Loucy (cell line): ENCODE data around the gene MOG.
A peak's percentile ranks its signal among the peaks of the same experiment; 100 is the strongest.

Experiments used
- H2AFZ ChIP-seq: fragments of 200-600 bp; sonication (generic); 2 replicates; pipeline ENCODE4 v1.6.0; 2016; ENCODE audit warnings: antibody characterized with exemption, mild to moderate bottlenecking, low read length, moderate library complexity
- H3F3A ChIP-seq: fragments of 200-600 bp; 2 replicates; pipeline ENCODE4 v1.6.0; 2016; ENCODE audit warnings: antibody characterized with exemption, low read depth, mild to moderate bottlenecking
- H3K27me3 ChIP-seq: fragments of 200-600 bp; sonication (generic); 2 replicates; pipeline ENCODE4 v1.6.1; 2014; ENCODE audit warnings: low read length, mild to moderate bottlenecking; ENCODE audit not compliant: insufficient read depth, poor library complexity, severe bottlenecking
- H3K36me3 ChIP-seq: fragments of 200-600 bp; sonication (generic); 2 replicates; pipeline ENCODE4 v1.6.1; 2016; ENCODE audit warnings: low read length; ENCODE audit not compliant: insufficient read depth
- H3K4me1 ChIP-seq: fragments of 200-600 bp; sonication (generic); 2 replicates; pipeline ENCODE4 v1.5.1; 2014; ENCODE audit warnings: low read length, mild to moderate bottlenecking; ENCODE audit not compliant: insufficient read depth, poor library complexity, severe bottlenecking
- H3K4me2 ChIP-seq: fragments of 200-600 bp; sonication (generic); 2 replicates; pipeline ENCODE4 v1.6.0; 2014; ENCODE audit warnings: antibody characterized with exemption, low read length, low read depth, mild to moderate bottlenecking; ENCODE audit not compliant: poor library complexity, severe bottlenecking
- H3K4me3 ChIP-seq: fragments of 200-600 bp; sonication (generic); 2 replicates; pipeline ENCODE4 v1.5.1; 2014; ENCODE audit warnings: low read length, mild to moderate bottlenecking, mixed read lengths; ENCODE audit not compliant: poor library complexity, severe bottlenecking
- H3K79me2 ChIP-seq: fragments of 200-600 bp; sonication (generic); 2 replicates; pipeline ENCODE4 v1.6.1; 2014; ENCODE audit warnings: low read length; ENCODE audit not compliant: insufficient read depth
- H3K9ac ChIP-seq: fragments of 200-600 bp; sonication (generic); 2 replicates; pipeline ENCODE4 v1.6.0; 2014; ENCODE audit warnings: mild to moderate bottlenecking, low read depth, low read length, moderate library complexity; ENCODE audit not compliant: poor library complexity, severe bottlenecking
- H3K9me2 ChIP-seq: fragments of 200-600 bp; sonication (generic); replicated peaks from 2 replicates; pipeline ENCODE4 v1.6.1; 2016; ENCODE audit warnings: low read depth, low read length, mixed read lengths
- H3K9me3 ChIP-seq: fragments of 200-600 bp; sonication (generic); 2 replicates; pipeline ENCODE4 v1.6.1; 2014; ENCODE audit warnings: mild to moderate bottlenecking, antibody characterized with exemption, low read length, low read depth; ENCODE audit not compliant: insufficient read depth
- H4K20me1 ChIP-seq: fragments of 200-600 bp; sonication (generic); 2 replicates; pipeline ENCODE4 v1.6.0; 2014; ENCODE audit warnings: antibody characterized with exemption, low read length, mild to moderate bottlenecking; ENCODE audit not compliant: insufficient read depth, poor library complexity, severe bottlenecking
- CTCF ChIP-seq: fragments of 200-600 bp; sonication (generic); conservative IDR thresholded peaks from 2 replicates; pipeline ENCODE4 v1.5.1; 2014; ENCODE audit warnings: mild to moderate bottlenecking, antibody characterized with exemption, low read length
- EZH2phosphoT487 ChIP-seq: fragments of 200-600 bp; IDR thresholded peaks from 2 replicates; pipeline ENCODE4 v1.6.1; 2018; ENCODE audit warnings: antibody characterized with exemption, mild to moderate bottlenecking, moderate library complexity, borderline replicate concordance

The MOG gene

DNA sequence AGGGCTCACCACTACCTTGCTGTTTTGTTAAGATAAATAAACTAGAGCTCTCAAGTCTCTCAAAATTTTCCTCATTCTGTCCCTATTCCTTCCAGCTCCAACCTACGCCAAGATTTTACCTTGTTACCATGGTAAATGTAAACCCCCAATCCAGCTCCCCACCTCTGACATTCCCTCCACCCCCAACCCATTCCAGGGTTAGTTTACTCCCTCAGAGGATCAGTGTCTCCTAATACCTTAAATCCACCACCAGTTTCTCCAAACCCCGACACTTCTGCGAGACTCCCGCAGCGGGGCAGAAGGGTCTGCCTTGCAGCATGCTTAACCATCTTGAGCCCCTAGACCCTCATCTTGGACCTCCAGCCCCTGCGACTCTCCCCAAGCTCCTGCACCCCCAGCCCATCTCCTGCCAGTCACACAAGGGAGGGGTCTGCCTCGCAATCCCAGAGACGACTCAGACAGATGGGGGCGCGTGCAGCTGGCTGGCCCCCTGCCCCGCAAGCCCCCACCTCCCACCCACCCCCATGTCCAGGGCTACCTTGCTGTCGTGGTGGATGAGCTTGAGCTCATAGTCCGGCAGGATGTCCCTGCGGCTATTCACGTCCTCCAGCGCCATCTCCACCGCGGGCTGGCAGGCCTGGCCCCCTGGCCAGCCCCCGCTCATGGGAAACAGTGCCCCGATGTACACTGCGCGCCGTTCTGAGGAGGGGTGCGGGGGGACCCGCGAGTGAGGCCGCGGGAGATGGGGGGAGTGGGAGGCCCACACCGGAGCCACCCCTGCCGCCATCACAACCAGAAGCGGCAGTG lies 29.7 kb upstream of the MOG start:
- no peaks in the 10 kb centered on the region for H3K9me2 ChIP-seq
- no peaks in the 10 kb centered on the region for H3F3A ChIP-seq
- no peak overlapping the region for H2AFZ ChIP-seq
- H3K36me3 ChIP-seq: no peaks in the 10 kb centered on the region
- TF ChIP-seq CTCF: no peak
- no peak for TF ChIP-seq EZH2phosphoT487
- H3K27me3 ChIP-seq: no peaks in the 10 kb centered on the region
- H3K4me3 ChIP-seq: peak overlapping the region; percentile 37
- peaks cover 20% of the 10 kb centered on the region for H3K4me1 ChIP-seq
- H3K9ac ChIP-seq: no peak overlapping the region
- no peaks in the 10 kb centered on the region for H3K9me3 ChIP-seq
- H4K20me1 ChIP-seq: no peaks in the 10 kb centered on the region
- no peak overlapping the region for H3K4me2 ChIP-seq
- no peaks in the 10 kb centered on the region for H3K79me2 ChIP-seq

GRCh38 chr6:29627755-29628418 lies 29.0 kb upstream of the MOG start:
- no peaks in the 10 kb centered on the region for H4K20me1 ChIP-seq
- H3K4me3 ChIP-seq: peak overlapping the region; percentile 78
- no peaks in the 10 kb centered on the region for H3K9me3 ChIP-seq
- no peaks in the 10 kb centered on the region for H3K9me2 ChIP-seq
- no peaks in the 10 kb centered on the region for H3K27me3 ChIP-seq
- H3K4me1 ChIP-seq: peaks cover 20% of the 10 kb centered on the region
- H2AFZ ChIP-seq: peak overlapping the region; percentile 84
- H3K4me2 ChIP-seq: peak overlapping the region; percentile 83
- peak overlapping the region; percentile 74 for H3K9ac ChIP-seq
- no peaks in the 10 kb centered on the region for H3K79me2 ChIP-seq
- H3F3A ChIP-seq: no peaks in the 10 kb centered on the region
- H3K36me3 ChIP-seq: no peaks in the 10 kb centered on the region
- TF ChIP-seq EZH2phosphoT487: no peak

DNA sequence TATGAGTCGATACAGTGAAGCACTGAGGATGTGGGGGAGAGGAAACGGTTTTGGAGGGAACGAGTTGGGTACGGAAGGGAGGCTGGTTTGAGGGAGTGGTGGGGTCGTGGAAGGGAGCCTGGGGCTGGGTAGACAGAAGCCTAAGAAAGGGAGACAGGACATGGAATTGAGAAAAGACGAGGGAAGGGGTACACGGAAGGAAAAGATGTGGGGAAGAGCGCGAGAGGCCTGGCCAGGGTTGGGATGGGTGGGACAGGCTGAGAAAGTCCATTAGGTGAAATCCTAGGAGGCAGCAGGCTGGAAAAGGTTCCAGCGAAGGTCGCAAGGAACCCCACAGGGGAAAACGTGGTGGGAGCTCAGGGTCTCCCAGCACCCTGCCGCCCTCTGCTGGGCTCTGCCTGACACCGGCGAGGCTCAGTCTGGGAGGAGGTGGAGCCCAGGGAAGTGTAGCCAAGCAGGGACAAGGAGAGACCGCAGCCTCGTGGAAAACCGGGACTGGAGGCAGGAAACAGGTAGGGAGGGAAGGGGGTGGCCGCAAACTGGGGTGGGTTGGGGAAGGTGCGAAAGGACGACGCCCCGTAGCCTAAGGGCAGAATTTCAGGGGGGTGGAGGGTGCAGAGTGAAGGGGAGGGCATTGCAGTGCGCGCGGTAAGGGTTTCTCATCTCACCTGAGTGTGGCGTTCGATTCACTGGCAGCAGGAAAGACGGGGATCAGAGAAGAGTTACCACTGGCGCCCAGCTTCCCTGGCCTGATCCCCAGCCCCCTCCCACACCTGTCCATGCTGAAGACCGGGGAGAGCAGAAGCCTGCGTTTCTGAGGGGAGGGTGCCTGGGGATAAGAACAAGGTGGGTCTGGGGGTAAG lies 28.2 kb upstream of the MOG start:
- Histone ChIP-seq H4K20me1 (no peaks in the 10 kb centered on the region), H3K9me2 (no peaks in the 10 kb centered on the region), H3K9ac (peak overlapping the region; percentile 74), H3K4me2 (peak overlapping the region; percentile 83), H3K79me2 (no peaks in the 10 kb centered on the region), H3K4me3 (peak overlapping the region; percentile 78), H3F3A (no peaks in the 10 kb centered on the region), H2AFZ (peak overlapping the region; percentile 84), H3K4me1 (peaks cover 25% of the 10 kb centered on the region), H3K36me3 (no peaks in the 10 kb centered on the region), H3K9me3 (no peaks in the 10 kb centered on the region), H3K27me3 (no peaks in the 10 kb centered on the region)
- TF ChIP-seq CTCF (peak; percentile 65), EZH2phosphoT487 (no peak)
